Measurements from ENCODE around the gene RET.
A peak's percentile ranks its signal among the peaks of the same experiment; 100 is the strongest.

GRCh38 chr10:43075612-43076003 lies 1.3 kb upstream of the RET start:
- TF ChIP-seq CTCF (IDR thresholded peaks at IDR 0.05) (peak; percentile 77), REST (IDR thresholded peaks at IDR 0.05; ENCODE audit: insufficient read depth in 1 of 2, low read depth in 2 of 2, low read length in 1 of 2) (no peak), SIN3A (IDR thresholded peaks at IDR 0.05; ENCODE audit: borderline replicate concordance, insufficient read depth, low read depth, low read length) (no peak), TCF7L2 (IDR thresholded peaks at IDR 0.05; ENCODE audit: low read depth, low read length) (no peak), POLR2AphosphoS5 (IDR thresholded peaks at IDR 0.05; ENCODE audit: low read depth, low read length) (no peak)

All from Panc1 (cell line).